IMR-90 (cell line): ENCODE results near the gene CELSR2. TPM values are rescaled to one million over a fixed set of nuclear protein-coding genes. Genes with fewer than 3 reads are reported as not detected.
A peak's percentile ranks its signal among the peaks of the same experiment; 100 is the strongest.

Experiments used
- ATAC-seq: fragments of 200-7000 bp; cut with Tn5 transposase; 2 replicates; pipeline ENCODE4 v1.9.1; 2020; ENCODE audit warnings: low read depth, mild to moderate bottlenecking, moderate library complexity
- BruUV-seq: library from RNA; stranded (reverse); fragments of 400-500 nt; replicated peaks from 2 replicates; lab custom pipeline; 2021; lab: Mats Ljungman, UMichigan
- CTCF ChIA-PET: fragments of 300-600 bp; formaldehyde crosslinking; extraction: SDS; loops from one replicate; lab custom pipeline; 2021; ENCODE audit warnings: antibody characterized with exemption; lab: Yijun Ruan, JAX
- POLR2A ChIA-PET: fragments of 300-600 bp; sonication (Branson Sonifier 250); formaldehyde crosslinking; loops from one replicate; lab custom pipeline; 2022; ENCODE audit warnings: antibody characterized with exemption; ENCODE audit not compliant: unreplicated experiment; lab: Charles Lee
- DNase-seq: peaks from one replicate; pipeline ENCODE4 v3.0.0; 2013
- H2AFZ ChIP-seq: replicated peaks from 2 replicates; pipeline ENCODE3; 2013; ENCODE audit warnings: low read length, mild to moderate bottlenecking; ENCODE audit not compliant: poor library complexity
- H2AK5ac ChIP-seq: 2 replicates; pipeline ENCODE4 v1.6.1; 2013; ENCODE audit warnings: low read depth, low read length, inconsistent platforms
- H2AK9ac ChIP-seq: replicated peaks from 2 replicates; pipeline ENCODE3; 2013; ENCODE audit warnings: mild to moderate bottlenecking, low read depth, low read length, moderate library complexity; ENCODE audit not compliant: poor library complexity
- H2BK120ac ChIP-seq: 2 replicates; pipeline ENCODE4 v1.6.1; 2013; ENCODE audit warnings: low read depth, low read length, inconsistent platforms
- H2BK15ac ChIP-seq: 3 replicates; pipeline ENCODE4 v1.6.1; 2013; ENCODE audit warnings: low read depth, low read length, inconsistent platforms
- H2BK20ac ChIP-seq: 2 replicates; pipeline ENCODE4 v1.6.1; 2013; ENCODE audit warnings: low read depth, mild to moderate bottlenecking, inconsistent platforms, low read length, moderate library complexity
- H2BK5ac ChIP-seq: 2 replicates; pipeline ENCODE4 v1.6.1; 2013; ENCODE audit warnings: mild to moderate bottlenecking, low read depth, low read length, inconsistent platforms; ENCODE audit not compliant: poor library complexity, severe bottlenecking
- H3K14ac ChIP-seq: replicated peaks from 2 replicates; pipeline ENCODE4 v1.6.1; 2013; ENCODE audit warnings: low read depth, low read length, inconsistent platforms
- H3K18ac ChIP-seq: 2 replicates; pipeline ENCODE4 v1.6.1; 2013; ENCODE audit warnings: low read depth, low read length, control low read depth
- H3K23ac ChIP-seq: 2 replicates; pipeline ENCODE4 v1.6.1; 2013; ENCODE audit warnings: low read depth, low read length, inconsistent platforms
- H3K27ac ChIP-seq: 2 replicates; pipeline ENCODE4 v1.5.1; 2013; ENCODE audit warnings: mild to moderate bottlenecking, control low read depth, low read length; ENCODE audit not compliant: insufficient read depth
- H3K27me3 ChIP-seq: 2 replicates; pipeline ENCODE4 v1.6.1; 2013; ENCODE audit warnings: low read length; ENCODE audit not compliant: control insufficient read depth, insufficient read depth
- H3K36me3 ChIP-seq: 2 replicates; pipeline ENCODE4 v1.6.1; 2013; ENCODE audit warnings: low read length, mixed read lengths; ENCODE audit not compliant: control insufficient read depth, insufficient read depth
- H3K4ac ChIP-seq: 2 replicates; pipeline ENCODE4 v1.6.1; 2013; ENCODE audit warnings: low read depth, low read length, inconsistent platforms
- H3K4me1 ChIP-seq: 2 replicates; pipeline ENCODE4 v1.6.1; 2013; ENCODE audit warnings: low read length, mixed read lengths; ENCODE audit not compliant: control insufficient read depth, insufficient read depth
- H3K4me2 ChIP-seq: 2 replicates; pipeline ENCODE4 v1.6.1; 2013; ENCODE audit warnings: low read depth, mild to moderate bottlenecking, control low read depth, low read length, moderate library complexity
- H3K4me3 ChIP-seq: 2 replicates; pipeline ENCODE4 v1.5.1; 2013; ENCODE audit warnings: low read depth, mild to moderate bottlenecking, control low read depth, low read length, moderate library complexity; ENCODE audit not compliant: insufficient read depth
- H3K56ac ChIP-seq: 2 replicates; pipeline ENCODE4 v1.6.1; 2013; ENCODE audit warnings: low read length, inconsistent platforms; ENCODE audit not compliant: insufficient read depth; ENCODE audit errors: extremely low read depth
- H3K79me1 ChIP-seq, 2 experiments: 2 replicates each; pipeline ENCODE4 v1.6.1; 2013; ENCODE audit warnings: low read length in 2 of 2, inconsistent platforms in 1 of 2, low read depth in 1 of 2
- H3K9ac ChIP-seq: 2 replicates; pipeline ENCODE4 v1.6.1; 2013; ENCODE audit warnings: low read depth, low read length, control low read depth
- H3K9me1 ChIP-seq: 2 replicates; pipeline ENCODE4 v1.6.1; 2013; ENCODE audit warnings: low read length, inconsistent platforms; ENCODE audit not compliant: insufficient read depth
- H3K9me3 ChIP-seq: 2 replicates; pipeline ENCODE4 v1.6.1; 2013; ENCODE audit warnings: low read length; ENCODE audit not compliant: control insufficient read depth, insufficient read depth
- H4K20me1 ChIP-seq: 2 replicates; pipeline ENCODE4 v1.6.1; 2013; ENCODE audit warnings: low read length, inconsistent platforms; ENCODE audit not compliant: insufficient read depth
- H4K5ac ChIP-seq: 2 replicates; pipeline ENCODE4 v1.6.1; 2013; ENCODE audit warnings: mild to moderate bottlenecking, low read depth, low read length, control low read depth
- H4K8ac ChIP-seq, 2 experiments: 2 replicates each; pipeline ENCODE4 v1.6.1; 2013; ENCODE audit warnings: low read depth in 2 of 2, low read length in 2 of 2, control low read depth in 1 of 2, inconsistent platforms in 1 of 2
- H4K91ac ChIP-seq: 2 replicates; pipeline ENCODE4 v1.6.1; 2013; ENCODE audit warnings: low read depth, low read length, inconsistent platforms; ENCODE audit not compliant: insufficient read depth
- BHLHE40 ChIP-seq: fragments of 150-350 bp; IDR thresholded peaks from 2 replicates; pipeline ENCODE4 v1.6.1; 2016; ENCODE audit warnings: mild to moderate bottlenecking, low read depth, low read length
- CHD1 ChIP-seq: IDR thresholded peaks from 2 replicates; pipeline ENCODE4 v1.6.1; 2012; ENCODE audit warnings: low read depth, low read length, improper control_type of control experiment
- ELK1 ChIP-seq: fragments of 150-350 bp; IDR thresholded peaks from 2 replicates; pipeline ENCODE4 v1.6.1; 2016; ENCODE audit warnings: low read depth, mild to moderate bottlenecking, low read length, moderate library complexity, borderline replicate concordance
- FOS ChIP-seq: fragments of 150-350 bp; IDR thresholded peaks from 2 replicates; pipeline ENCODE4 v1.6.1; 2016; ENCODE audit warnings: low read depth, low read length
- MAFK ChIP-seq: IDR thresholded peaks from 2 replicates; pipeline ENCODE4 v1.6.1; 2012; ENCODE audit warnings: low read depth, low read length, improper control_type of control experiment
- MAZ ChIP-seq: IDR thresholded peaks from 2 replicates; pipeline ENCODE4 v1.6.1; 2012; ENCODE audit warnings: low read depth, mild to moderate bottlenecking, low read length, improper control_type of control experiment, moderate library complexity, borderline replicate concordance
- MXI1 ChIP-seq: IDR thresholded peaks from 2 replicates; pipeline ENCODE4 v1.6.1; 2012; ENCODE audit warnings: low read depth, mild to moderate bottlenecking, low read length, moderate library complexity, borderline replicate concordance
- RFX5 ChIP-seq: IDR thresholded peaks from 2 replicates; pipeline ENCODE4 v1.8.0; 2012; ENCODE audit warnings: low read depth, mild to moderate bottlenecking, low read length, moderate library complexity
- WGBS, 2 experiments: methylation state at CpG; one replicate each; pipeline versions ENCODE4 v1.1.5 to v1.1.7; 2013; ENCODE audit warnings: missing lambda C conversion rate in 2 of 2; ENCODE audit not compliant: insufficient read length in 1 of 2; ENCODE audit errors: extremely low coverage in 2 of 2; 5-methylcytosine and 5-hydroxymethylcytosine counted together
- dilution Hi-C: fragments of 300-500 bp; cut with HindIII; formaldehyde crosslinking; loops from one replicate; pipeline ENCODE4 v1.14.3; 2018; ENCODE audit warnings: low sequenced_read_pairs; ENCODE audit not compliant: unreplicated experiment
- in situ Hi-C: fragments of 300-500 bp; cut with MboI; formaldehyde crosslinking; loops from 3 replicates; pipeline ENCODE4 v1.14.3; 2019; ENCODE audit warnings: low sequenced_read_pairs, inconsistent platforms, mixed read lengths
- intact Hi-C: fragments of 100-400 bp; cut with micrococcal nuclease; formaldehyde crosslinking; loops from 2 replicates; pipeline ENCODE4 v1.10.0; 2022
- polyA plus RNA-seq, 3 experiments: library from polyadenylated mRNA; depleted of rRNA; stranded (reverse); fragments of >200 nt; gene quantifications; 2 replicates each; pipeline ENCODE4 v1.2.3, GENCODE V29; 2012; ENCODE audit warnings: low replicate concordance in 1 of 3
- total RNA-seq: library from RNA; depleted of rRNA; stranded (reverse); fragments of >200 nt; gene quantifications from 2 replicates; pipeline ENCODE4 v1.2.3, GENCODE V29; 2012
- TF ChIP-seq, protein P1 (sequence below): conservative IDR thresholded peaks from 2 replicates; pipeline ENCODE4 v1.5.1; 2012; ENCODE audit warnings: mild to moderate bottlenecking, low read depth, low read length, improper control_type of control experiment

The CELSR2 gene
- total and polyA plus RNA-seq, 2 of the 4 experiments (the other 2 are of a cell fraction): 1.3 to 5.3 TPM

- TF ChIP-seq, protein P1, sequence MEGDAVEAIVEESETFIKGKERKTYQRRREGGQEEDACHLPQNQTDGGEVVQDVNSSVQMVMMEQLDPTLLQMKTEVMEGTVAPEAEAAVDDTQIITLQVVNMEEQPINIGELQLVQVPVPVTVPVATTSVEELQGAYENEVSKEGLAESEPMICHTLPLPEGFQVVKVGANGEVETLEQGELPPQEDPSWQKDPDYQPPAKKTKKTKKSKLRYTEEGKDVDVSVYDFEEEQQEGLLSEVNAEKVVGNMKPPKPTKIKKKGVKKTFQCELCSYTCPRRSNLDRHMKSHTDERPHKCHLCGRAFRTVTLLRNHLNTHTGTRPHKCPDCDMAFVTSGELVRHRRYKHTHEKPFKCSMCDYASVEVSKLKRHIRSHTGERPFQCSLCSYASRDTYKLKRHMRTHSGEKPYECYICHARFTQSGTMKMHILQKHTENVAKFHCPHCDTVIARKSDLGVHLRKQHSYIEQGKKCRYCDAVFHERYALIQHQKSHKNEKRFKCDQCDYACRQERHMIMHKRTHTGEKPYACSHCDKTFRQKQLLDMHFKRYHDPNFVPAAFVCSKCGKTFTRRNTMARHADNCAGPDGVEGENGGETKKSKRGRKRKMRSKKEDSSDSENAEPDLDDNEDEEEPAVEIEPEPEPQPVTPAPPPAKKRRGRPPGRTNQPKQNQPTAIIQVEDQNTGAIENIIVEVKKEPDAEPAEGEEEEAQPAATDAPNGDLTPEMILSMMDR: peak; percentile 93
Measured at GRCh38 chr1:109201123-109201703, 48.1 kb upstream of the CELSR2 start (continued).

- Histone ChIP-seq H4K8ac (no peak overlapping the region), H4K91ac (no peak overlapping the region; the same call in 1 of the 2 replicates), H3K4ac (no peak overlapping the region), H3K27ac (no peak overlapping the region), H3K36me3 (no peaks in the 10 kb centered on the region), H2AK9ac (no peak overlapping the region), H4K5ac (no peak overlapping the region), H2BK20ac (no peak overlapping the region), H2BK120ac (no peak overlapping the region), H3K4me1 (peaks cover 9% of the 10 kb centered on the region), H2BK5ac (no peak overlapping the region), H3K9me3 (no peaks in the 10 kb centered on the region), H3K4me2 (no peak overlapping the region), H3K56ac (no peak overlapping the region), H3K9ac (no peak overlapping the region), H3K79me1 (no peaks in the 10 kb centered on the region), H4K20me1 (no peaks in the 10 kb centered on the region), H3K23ac (no peak overlapping the region), H3K9me1 (peaks cover 8% of the 10 kb centered on the region), H2AK5ac (no peak overlapping the region), H3K14ac (no peak overlapping the region), H3K4me3 (no peak overlapping the region), H3K27me3 (no peaks in the 10 kb centered on the region), H2BK15ac (no peak overlapping the region), H2AFZ (no peak overlapping the region), H3K18ac (no peak overlapping the region)
- intact Hi-C loops (no loop called here), in situ Hi-C loops (no loop called here), dilution Hi-C loops (loop anchor here (25.0 kb wide), 1 partner anchor 133 kb away; no protein-coding TSS in a partner anchor)
- DNase-seq: no peak
- ChIA-PET CTCF (no interaction called here), POLR2A (no interaction called here)
- no TSS peak for BruUV-seq
- no peak for TF ChIP-seq FOS
- no peak for TF ChIP-seq MAZ
- TF ChIP-seq BHLHE40: no peak
- TF ChIP-seq, protein P1: no peak
- no peak for TF ChIP-seq CHD1
- TF ChIP-seq ELK1: no peak
- TF ChIP-seq MAFK: no peak
- no peak for TF ChIP-seq RFX5
- no peak for TF ChIP-seq MXI1
- no peak for ATAC-seq
- WGBS, 2 experiments: 71% methylated on average over 3 of the region's 5 CpGs; no CpG with 5 or more reads in 1 of the 2 experiments
Measured at GRCh38 chr1:109204484-109204883, 44.9 kb upstream of the CELSR2 start.
